ENCODE measurements around the gene PROP1.

DNA sequence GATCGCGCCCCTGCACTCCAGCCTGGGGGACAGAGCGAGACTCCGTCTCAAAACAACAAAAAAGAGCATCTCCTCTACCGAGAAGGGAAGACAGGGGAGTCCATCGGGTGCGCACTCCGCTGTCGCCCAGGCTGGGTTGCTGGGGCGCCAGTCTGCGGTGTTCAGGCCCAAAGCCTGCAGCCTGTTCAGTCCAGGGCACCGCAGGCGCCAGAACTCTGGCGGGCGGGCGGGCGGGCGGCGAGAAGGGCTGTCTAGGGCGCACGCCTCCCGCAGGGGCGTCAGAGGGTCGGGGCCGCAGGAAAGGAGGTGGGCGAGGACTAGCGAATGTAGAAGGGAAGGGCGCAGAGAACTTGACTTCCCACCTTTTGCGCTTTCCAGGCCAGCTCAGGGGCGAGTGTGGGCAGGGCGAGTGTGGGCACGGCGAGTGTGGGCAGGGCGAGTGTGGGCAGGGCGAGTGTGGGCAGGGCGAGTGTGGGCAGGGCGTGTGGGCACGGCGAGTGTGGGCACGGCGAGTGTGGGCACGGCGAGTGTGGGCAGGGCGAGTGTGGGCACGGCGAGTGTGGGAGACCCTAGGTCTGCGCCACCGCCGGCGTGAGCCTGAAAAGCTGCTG lies 10.5 kb downstream of the PROP1 start:
- TF ChIP-seq, protein P1, sequence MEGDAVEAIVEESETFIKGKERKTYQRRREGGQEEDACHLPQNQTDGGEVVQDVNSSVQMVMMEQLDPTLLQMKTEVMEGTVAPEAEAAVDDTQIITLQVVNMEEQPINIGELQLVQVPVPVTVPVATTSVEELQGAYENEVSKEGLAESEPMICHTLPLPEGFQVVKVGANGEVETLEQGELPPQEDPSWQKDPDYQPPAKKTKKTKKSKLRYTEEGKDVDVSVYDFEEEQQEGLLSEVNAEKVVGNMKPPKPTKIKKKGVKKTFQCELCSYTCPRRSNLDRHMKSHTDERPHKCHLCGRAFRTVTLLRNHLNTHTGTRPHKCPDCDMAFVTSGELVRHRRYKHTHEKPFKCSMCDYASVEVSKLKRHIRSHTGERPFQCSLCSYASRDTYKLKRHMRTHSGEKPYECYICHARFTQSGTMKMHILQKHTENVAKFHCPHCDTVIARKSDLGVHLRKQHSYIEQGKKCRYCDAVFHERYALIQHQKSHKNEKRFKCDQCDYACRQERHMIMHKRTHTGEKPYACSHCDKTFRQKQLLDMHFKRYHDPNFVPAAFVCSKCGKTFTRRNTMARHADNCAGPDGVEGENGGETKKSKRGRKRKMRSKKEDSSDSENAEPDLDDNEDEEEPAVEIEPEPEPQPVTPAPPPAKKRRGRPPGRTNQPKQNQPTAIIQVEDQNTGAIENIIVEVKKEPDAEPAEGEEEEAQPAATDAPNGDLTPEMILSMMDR (IDR thresholded peaks at IDR 0.05) = no peak
- TF ChIP-seq POLR2AphosphoS5 (IDR thresholded peaks at IDR 0.05) = no peak
